NCI-H524 treated with DMSO at 0.1 percent for 48 hours (cell line): ENCODE measurements around the gene TGFBR3L.
"Not testable (repeated sequence)": the region's sequence is repeated elsewhere in the genome, so short reads cannot be mapped to it uniquely, and the experiment has no call there.

ENCODE experiments used
- DNase-seq: peaks from one replicate; lab custom pipeline; 2025; lab: John Stamatoyannopoulos, UW

Gene TGFBR3L

DNA sequence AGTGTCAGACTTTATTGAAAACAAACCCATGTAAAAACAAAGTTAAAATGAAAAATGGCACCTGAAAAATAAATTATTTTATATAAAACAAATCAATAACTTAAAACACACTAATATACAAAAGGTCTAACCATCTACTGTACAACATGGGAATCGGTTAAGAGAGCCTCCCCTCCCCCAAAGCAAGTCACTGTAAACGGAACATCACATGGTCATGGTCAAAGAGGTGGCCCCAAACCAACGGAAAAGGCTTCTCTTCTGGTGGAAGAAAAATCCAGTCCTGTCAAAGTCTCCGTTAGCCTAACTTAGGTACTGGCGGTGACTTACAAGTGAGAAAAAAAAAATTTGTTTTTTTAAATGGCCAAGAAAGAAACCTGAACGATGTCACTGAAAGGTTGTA lies 44.6 kb downstream of the TGFBR3L start:
- no peak for DNase-seq

DNA sequence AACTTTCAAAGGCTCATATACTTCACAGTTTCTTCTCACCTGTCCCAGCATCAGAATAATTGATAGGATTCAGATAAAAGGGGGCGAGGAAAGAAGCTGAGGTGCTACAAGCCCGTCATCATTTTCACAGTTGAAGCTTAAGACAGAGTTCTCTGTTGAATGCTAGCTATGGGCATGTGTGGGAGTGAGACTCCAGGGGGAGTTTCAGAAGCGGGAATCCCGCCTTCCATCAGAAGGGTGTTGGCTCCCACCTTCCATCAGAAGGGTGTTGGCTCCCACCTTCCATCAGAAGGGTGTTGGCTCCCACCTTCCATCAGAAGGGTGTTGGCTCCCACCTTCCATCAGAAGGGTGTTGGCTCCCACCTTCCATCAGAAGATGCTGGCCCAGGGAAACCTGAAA lies 46.5 kb downstream of the TGFBR3L start:
- DNase-seq = not testable (repeated sequence)

DNA sequence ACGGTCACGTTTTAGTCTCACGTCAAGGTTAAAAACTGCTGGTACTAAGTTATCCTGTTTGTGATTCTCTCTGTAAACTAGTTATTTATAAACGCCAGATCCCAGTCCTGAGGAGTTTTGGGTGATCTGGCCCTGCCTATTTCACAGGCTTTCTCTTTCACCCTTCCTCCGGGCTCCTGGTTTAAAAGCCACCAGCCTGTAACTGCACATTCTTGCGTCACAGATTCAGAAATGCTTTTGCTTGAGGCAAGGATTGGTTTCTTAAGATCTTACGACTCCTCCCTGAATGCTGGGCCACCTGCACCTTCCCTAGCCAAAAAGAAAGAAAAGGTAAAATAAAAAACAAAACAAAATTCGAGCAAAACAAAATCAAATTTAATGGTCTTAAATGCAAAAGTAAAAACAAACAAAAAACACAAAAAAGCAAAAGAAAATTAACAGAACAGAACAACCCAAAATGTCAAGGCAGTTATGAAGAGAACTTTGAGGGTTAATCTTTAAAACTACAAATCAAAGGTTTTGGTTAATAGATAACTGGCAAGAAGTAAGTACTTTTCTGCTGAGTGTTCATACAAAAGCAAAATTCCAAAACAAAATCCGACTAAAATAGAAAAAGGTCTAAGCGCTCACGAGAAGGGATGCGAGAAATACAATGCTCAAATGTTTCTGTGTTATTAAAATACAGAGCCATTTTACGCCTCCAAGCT lies 47.4 kb downstream of the TGFBR3L start:
- DNase-seq = no peak

DNA sequence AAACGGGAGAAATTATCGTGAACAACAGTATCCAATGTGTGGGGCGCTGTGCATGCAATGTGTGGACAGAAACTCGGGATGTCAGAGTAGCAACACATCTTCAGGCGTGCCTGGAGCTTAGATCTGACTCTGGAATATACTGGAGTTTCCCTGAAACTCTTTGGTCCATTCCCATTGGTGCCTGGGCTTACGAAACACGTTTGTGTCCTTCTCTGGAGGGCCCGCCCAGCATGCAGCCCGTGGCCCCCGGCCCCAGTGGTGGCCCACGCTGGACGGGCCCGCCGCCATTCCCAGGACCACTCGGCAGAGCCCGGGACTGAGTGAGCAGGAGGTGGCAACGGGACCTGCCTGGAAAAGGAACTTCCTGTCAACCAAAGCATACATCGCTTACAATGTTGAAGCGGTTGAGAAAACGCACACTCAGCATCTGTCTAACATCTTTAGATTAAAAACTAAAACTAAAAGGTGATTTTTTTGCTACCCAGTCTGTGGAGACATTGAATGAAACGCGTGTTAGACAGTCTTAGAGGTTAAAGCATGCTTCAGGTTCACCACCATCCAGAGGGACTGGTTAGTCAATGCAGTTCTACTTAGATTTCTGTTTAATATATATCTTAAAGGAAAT lies 48.1 kb downstream of the TGFBR3L start:
- no peak for DNase-seq

DNA sequence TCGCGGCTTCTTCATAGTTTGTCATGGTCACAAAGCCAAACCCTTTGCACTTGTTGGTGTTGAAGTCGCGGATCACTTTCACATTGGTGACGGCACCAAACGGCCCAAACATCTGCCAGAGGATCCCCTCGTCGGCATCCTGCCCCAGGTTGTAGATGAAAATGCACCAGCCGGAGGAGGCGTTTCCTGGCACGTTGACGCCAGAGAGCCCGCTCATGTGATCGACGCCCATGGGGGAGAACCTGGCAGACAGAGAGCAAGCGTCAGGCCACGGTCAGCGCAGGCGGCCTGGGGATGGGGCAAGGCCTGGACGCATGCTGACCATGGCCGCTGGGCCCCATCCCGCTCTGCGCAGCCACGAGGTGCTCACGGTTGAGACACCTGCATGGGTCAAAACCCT lies 48.9 kb downstream of the TGFBR3L start:
- DNase-seq = no peak

DNA sequence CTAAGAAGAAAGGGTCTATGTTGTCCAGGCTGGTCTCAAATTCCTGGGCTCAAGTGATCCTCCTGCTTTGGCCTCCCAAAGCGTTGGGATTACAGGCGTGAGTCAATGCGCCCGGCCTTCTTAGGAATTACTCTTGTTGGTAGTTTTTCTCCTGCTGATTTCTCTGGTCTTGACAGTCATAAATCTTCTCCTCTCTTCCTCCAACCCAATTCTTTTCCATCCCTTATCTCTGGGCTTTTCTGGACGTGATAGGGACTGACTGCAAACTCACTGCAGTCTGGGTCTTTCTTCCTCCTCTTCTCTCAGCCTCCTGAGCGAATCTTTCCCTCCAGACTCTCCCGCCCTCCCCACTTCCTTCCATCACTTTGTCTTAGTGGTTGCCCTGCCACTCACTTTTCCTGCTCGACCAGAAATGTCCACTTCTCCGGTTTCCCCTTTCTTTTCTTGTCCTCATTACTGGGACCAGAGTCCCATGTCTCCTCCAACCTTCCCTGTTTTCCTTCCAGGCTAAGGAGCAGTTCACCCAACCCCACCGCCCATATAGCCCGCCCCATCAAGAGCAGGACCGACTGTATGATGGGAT lies 50.7 kb downstream of the TGFBR3L start:
- DNase-seq = no peak

DNA sequence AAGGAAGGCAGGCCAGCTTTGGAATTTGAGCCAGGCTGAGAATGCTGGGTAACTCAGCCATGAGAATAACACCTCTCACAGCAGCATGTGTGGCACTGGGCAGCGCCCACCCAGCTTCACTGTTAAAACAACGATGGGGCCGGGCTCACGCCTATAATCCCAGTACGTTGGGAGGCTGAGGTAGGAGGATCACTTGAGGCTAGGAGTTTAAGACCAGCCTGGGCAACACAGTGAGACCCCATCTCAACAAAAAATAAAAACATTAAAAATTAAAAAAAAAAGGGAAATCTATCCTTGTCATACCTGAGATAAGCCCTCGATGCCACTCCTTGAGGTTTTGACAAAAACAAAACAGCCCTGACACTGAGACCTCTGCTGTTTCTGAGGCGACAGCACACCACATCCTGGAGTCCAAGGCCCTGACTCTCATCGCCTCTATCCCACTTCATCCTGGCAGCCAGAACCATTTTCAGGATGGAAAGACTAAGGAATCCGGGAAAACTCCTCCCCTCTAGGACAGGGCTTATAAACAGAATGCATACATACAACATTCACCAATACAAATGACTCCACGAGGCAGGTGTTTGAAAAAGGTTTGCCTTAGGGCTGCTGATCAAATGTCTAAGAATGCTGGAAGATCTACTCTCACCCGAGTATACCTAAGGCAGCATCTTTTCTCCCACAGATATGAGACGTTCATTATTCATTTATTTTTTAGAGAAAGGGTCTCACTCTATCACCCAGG lies 51.5 kb downstream of the TGFBR3L start:
- DNase-seq = no peak

DNA sequence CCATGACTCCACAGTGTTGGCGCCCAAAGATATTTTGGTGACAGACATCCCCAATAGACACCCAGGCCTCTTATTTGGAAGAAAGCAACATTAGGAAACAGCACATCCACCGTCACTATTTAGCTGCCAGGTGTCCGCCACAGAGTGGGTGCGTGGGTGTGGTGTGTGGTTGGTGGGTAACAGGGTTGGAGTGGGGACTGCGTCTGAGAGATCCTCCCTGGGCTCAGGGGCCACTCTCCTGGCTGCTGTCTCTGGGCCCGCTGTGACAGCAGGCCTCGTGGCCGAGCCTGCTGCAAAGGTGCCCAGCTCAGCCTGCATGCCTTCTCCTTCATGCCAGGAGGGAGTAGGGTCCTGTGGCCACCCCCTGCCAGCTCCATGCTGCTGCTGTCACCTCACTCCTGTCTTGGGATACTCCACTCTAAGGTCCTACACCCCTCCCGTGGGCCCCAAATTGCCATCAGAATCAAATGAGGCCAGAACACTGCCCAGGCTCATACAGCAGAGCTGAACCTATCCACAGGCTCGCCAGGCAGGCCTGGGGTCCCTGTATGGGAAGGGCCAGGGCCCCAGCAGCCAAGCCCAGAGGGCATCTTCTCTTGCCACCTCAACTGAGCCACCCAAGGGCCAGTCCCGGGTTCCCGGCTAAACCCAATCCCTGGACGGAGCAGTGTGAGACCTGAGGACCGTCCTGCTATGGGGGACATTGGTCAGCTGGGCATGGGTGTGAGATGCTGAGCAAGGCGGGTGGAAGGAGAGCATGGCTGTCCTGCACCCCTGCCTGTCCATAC lies 53.6 kb downstream of the TGFBR3L start:
- DNase-seq = no peak
